ENCODE data around the gene TCP10L. TPM values are rescaled to one million over a fixed set of nuclear protein-coding genes. Genes with fewer than 3 reads are reported as not detected.

The TCP10L gene
- total RNA-seq, 1 donor from 2014 or later = 0.34 TPM

- FAIRE-seq (no peak), DNase-seq (ENCODE audit: low read depth) (no peak)
- no peaks in the 10 kb centered on the region for H3K79me2 ChIP-seq (ENCODE audit: insufficient read depth, low read length)
- H3K9me3 Mint-ChIP-seq (ENCODE audit: unreplicated experiment) = no peaks in the 10 kb centered on the region
- H3K4me1 Mint-ChIP-seq (ENCODE audit: low read depth, unreplicated experiment) = no peaks in the 10 kb centered on the region
- no peaks in the 10 kb centered on the region for H3K27me3 ChIP-seq (ENCODE audit: insufficient read depth, low read length)
- no peaks in the 10 kb centered on the region for H3K4me1 ChIP-seq (ENCODE audit: insufficient read depth, low read length)
- H3K27ac ChIP-seq (ENCODE audit: low read depth, low read length) = no peak overlapping the region
- no peaks in the 10 kb centered on the region for H3K36me3 ChIP-seq (ENCODE audit: insufficient read depth, low read length)
- H2AFZ ChIP-seq (ENCODE audit: low read depth, low read length) = no peak overlapping the region
- no peaks in the 10 kb centered on the region for H4K20me1 ChIP-seq (ENCODE audit: insufficient read depth, low read length)
- H3K9me3 ChIP-seq (ENCODE audit: insufficient read depth, low read depth, low read length) = no peaks in the 10 kb centered on the region
- no peak overlapping the region for H3K9ac ChIP-seq (ENCODE audit: low read length)
- H3K4me3 ChIP-seq (ENCODE audit: insufficient read depth, low read depth, low read length) = no peak overlapping the region
- TF ChIP-seq CTCF (IDR thresholded peaks at IDR 0.05; ENCODE audit: insufficient read depth, low read depth, low read length) (no peak), EZH2 (IDR thresholded peaks at IDR 0.05; ENCODE audit: insufficient read depth, low read length) (no peak)
- H3K4me3 Mint-ChIP-seq (ENCODE audit: unreplicated experiment) = no peak overlapping the region
- H3K27ac Mint-ChIP-seq (ENCODE audit: unreplicated experiment) = no peak overlapping the region
- H3K36me3 Mint-ChIP-seq (ENCODE audit: low read depth, unreplicated experiment) = no peaks in the 10 kb centered on the region
- H3K27me3 Mint-ChIP-seq (ENCODE audit: low read depth, unreplicated experiment) = peaks cover 14% of the 10 kb centered on the region
- no peak overlapping the region for H3K4me2 ChIP-seq (ENCODE audit: low read length)
Measured at GRCh38 chr21:32590130-32590529, 4.8 kb upstream of the TCP10L start.

- H3K27ac Mint-ChIP-seq (ENCODE audit: unreplicated experiment) = no peak overlapping the region
- H3K27me3 Mint-ChIP-seq (ENCODE audit: low read depth, unreplicated experiment) = peaks cover 10% of the 10 kb centered on the region
- no peaks in the 10 kb centered on the region for H3K36me3 Mint-ChIP-seq (ENCODE audit: low read depth, unreplicated experiment)
- H3K4me2 ChIP-seq (ENCODE audit: low read length) = no peak overlapping the region
- no peak overlapping the region for H3K9ac ChIP-seq (ENCODE audit: low read length)
- no peaks in the 10 kb centered on the region for H3K9me3 Mint-ChIP-seq (ENCODE audit: unreplicated experiment)
- H2AFZ ChIP-seq (ENCODE audit: low read depth, low read length) = no peak overlapping the region
- H3K4me3 ChIP-seq (ENCODE audit: insufficient read depth, low read depth, low read length) = no peak overlapping the region
- TF ChIP-seq EZH2 (IDR thresholded peaks at IDR 0.05; ENCODE audit: insufficient read depth, low read length) = no peak
- no peak for TF ChIP-seq CTCF (IDR thresholded peaks at IDR 0.05; ENCODE audit: insufficient read depth, low read depth, low read length)
- H3K27ac ChIP-seq (ENCODE audit: low read depth, low read length) = no peak overlapping the region
- no peaks in the 10 kb centered on the region for H3K4me1 ChIP-seq (ENCODE audit: insufficient read depth, low read length)
- DNase-seq (ENCODE audit: low read depth) (no peak), FAIRE-seq (no peak)
- H3K79me2 ChIP-seq (ENCODE audit: insufficient read depth, low read length) = no peaks in the 10 kb centered on the region
- H3K4me3 Mint-ChIP-seq (ENCODE audit: unreplicated experiment) = no peak overlapping the region
- no peaks in the 10 kb centered on the region for H3K27me3 ChIP-seq (ENCODE audit: insufficient read depth, low read length)
- no peaks in the 10 kb centered on the region for H3K4me1 Mint-ChIP-seq (ENCODE audit: low read depth, unreplicated experiment)
- no peaks in the 10 kb centered on the region for H3K9me3 ChIP-seq (ENCODE audit: insufficient read depth, low read depth, low read length)
- no peaks in the 10 kb centered on the region for H4K20me1 ChIP-seq (ENCODE audit: insufficient read depth, low read length)
- no peaks in the 10 kb centered on the region for H3K36me3 ChIP-seq (ENCODE audit: insufficient read depth, low read length)
Measured at GRCh38 chr21:32587651-32588050, 2.3 kb upstream of the TCP10L start.

- no peak for TF ChIP-seq CTCF (IDR thresholded peaks at IDR 0.05; ENCODE audit: insufficient read depth, low read depth, low read length)
- no peak for TF ChIP-seq EZH2 (IDR thresholded peaks at IDR 0.05; ENCODE audit: insufficient read depth, low read length)
- Mint-ChIP-seq H3K9me3 (ENCODE audit: unreplicated experiment) (no peaks in the 10 kb centered on the region), H3K27me3 (ENCODE audit: low read depth, unreplicated experiment) (peaks cover 10% of the 10 kb centered on the region), H3K4me1 (ENCODE audit: low read depth, unreplicated experiment) (no peaks in the 10 kb centered on the region), H3K4me3 (ENCODE audit: unreplicated experiment) (no peak overlapping the region), H3K36me3 (ENCODE audit: low read depth, unreplicated experiment) (no peaks in the 10 kb centered on the region), H3K27ac (ENCODE audit: unreplicated experiment) (no peak overlapping the region)
- Histone ChIP-seq H3K9ac (ENCODE audit: low read length) (no peak overlapping the region), H3K4me2 (ENCODE audit: low read length) (no peak overlapping the region), H3K4me1 (ENCODE audit: insufficient read depth, low read length) (no peaks in the 10 kb centered on the region), H3K27ac (ENCODE audit: low read depth, low read length) (no peak overlapping the region), H3K9me3 (ENCODE audit: insufficient read depth, low read depth, low read length) (no peaks in the 10 kb centered on the region), H2AFZ (ENCODE audit: low read depth, low read length) (no peak overlapping the region), H4K20me1 (ENCODE audit: insufficient read depth, low read length) (no peaks in the 10 kb centered on the region), H3K79me2 (ENCODE audit: insufficient read depth, low read length) (no peaks in the 10 kb centered on the region), H3K4me3 (ENCODE audit: insufficient read depth, low read depth, low read length) (no peak overlapping the region), H3K27me3 (ENCODE audit: insufficient read depth, low read length) (no peaks in the 10 kb centered on the region), H3K36me3 (ENCODE audit: insufficient read depth, low read length) (no peaks in the 10 kb centered on the region)
- no peak for FAIRE-seq
- DNase-seq (ENCODE audit: low read depth) = no peak
Measured at GRCh38 chr21:32587120-32587519, 1.8 kb upstream of the TCP10L start.
